ENCODE data around the gene CELF1. TPM values are rescaled to one million over a fixed set of nuclear protein-coding genes. Genes with fewer than 3 reads are reported as not detected.
"Not testable (repeated sequence)": the region's sequence is repeated elsewhere in the genome, so short reads cannot be mapped to it uniquely, and the experiment has no call there.

The CELF1 gene
- total RNA-seq, 3 donors from 2014 or later, result 186 to 199 (median 190) TPM

DNA sequence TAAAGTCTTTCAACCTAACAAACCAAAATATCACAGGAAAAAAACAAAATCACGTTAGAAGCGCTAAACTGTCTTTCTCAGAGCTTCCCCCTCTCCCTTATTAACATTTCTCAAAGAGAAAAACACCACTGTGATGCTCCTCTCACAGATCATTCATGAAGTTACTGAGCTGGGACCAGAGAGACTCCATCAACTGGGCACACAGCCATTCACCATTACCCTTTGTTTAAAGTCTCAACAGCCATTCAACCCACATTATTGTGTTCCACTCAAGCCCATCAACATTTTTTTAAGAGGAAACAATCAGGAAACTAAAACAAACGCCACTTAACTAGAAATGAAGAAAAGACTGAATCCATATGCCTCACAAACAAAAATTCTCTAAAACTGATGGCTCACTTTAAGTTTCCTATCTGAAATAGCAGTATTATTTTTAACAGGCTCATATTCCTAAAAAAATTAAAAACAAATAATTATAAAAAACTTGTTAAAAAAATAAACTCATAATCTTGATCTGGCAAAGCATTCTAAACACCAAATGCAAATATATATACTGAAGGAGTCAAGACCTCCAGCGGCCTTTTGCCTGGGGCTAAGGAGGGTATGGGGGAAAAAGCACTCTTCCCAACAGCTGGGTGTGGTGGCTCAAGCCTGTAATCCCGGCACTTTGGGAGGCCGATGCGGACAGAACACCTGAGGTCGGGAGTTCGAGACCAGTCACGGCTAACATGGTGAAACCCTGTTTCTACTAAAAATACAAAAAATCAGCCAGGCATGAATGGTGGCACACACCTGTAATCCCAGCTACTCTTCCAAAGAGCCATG lies 14.0 kb downstream of the CELF1 start:
- Mint-ChIP-seq H3K36me3 (ENCODE audit: insufficient read depth) (peaks cover 9% of the 10 kb centered on the region), H3K4me3 (no peak overlapping the region), H3K9me3 (no peaks in the 10 kb centered on the region), H3K27me3 (ENCODE audit: low read depth) (no peaks in the 10 kb centered on the region), H3K4me1 (ENCODE audit: low read depth) (peaks cover 65% of the 10 kb centered on the region)
- DNase-seq, result no peak
- no peak for ATAC-seq

GRCh38 chr11:47536915-47537314 lies 16.0 kb downstream of the CELF1 start:
- no peak for DNase-seq
- no peak for ATAC-seq
- Mint-ChIP-seq H3K36me3 (ENCODE audit: insufficient read depth) (peaks cover 9% of the 10 kb centered on the region), H3K27me3 (ENCODE audit: low read depth) (no peaks in the 10 kb centered on the region), H3K9me3 (no peaks in the 10 kb centered on the region), H3K4me1 (ENCODE audit: low read depth) (peaks cover 60% of the 10 kb centered on the region), H3K4me3 (no peak overlapping the region)

DNA sequence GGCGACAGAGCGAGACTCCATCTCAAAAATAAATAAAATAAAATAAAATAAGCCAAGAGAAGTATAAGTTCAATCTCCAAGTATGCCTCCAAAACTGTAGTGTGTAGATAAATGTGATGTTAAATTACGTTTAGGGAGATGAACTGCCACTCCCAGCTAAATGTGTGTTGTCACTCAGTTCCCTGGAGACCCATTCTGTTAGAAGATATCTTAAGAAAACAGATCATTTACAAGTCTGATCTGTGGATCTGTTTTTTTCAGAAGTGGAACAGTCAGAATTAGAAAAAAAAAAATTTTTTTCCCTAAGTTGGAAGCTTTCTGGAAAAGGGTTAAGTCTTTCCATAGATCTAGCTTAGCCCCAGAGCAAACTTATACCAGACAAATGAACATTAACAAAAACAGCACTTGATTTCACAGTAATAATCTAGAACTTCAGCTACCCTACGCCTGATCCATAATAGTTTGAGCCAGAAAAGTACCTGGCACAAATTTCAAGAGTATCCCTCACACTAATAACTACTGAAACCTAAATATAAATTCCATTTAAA lies 18.2 kb downstream of the CELF1 start:
- no peaks in the 10 kb centered on the region for H3K27me3 Mint-ChIP-seq (ENCODE audit: low read depth)
- no peaks in the 10 kb centered on the region for H3K9me3 Mint-ChIP-seq
- no peak for DNase-seq
- H3K4me3 Mint-ChIP-seq, result no peak overlapping the region
- peaks cover 17% of the 10 kb centered on the region for H3K36me3 Mint-ChIP-seq (ENCODE audit: insufficient read depth)
- peaks cover 56% of the 10 kb centered on the region for H3K4me1 Mint-ChIP-seq (ENCODE audit: low read depth)
- no peak for ATAC-seq

DNA sequence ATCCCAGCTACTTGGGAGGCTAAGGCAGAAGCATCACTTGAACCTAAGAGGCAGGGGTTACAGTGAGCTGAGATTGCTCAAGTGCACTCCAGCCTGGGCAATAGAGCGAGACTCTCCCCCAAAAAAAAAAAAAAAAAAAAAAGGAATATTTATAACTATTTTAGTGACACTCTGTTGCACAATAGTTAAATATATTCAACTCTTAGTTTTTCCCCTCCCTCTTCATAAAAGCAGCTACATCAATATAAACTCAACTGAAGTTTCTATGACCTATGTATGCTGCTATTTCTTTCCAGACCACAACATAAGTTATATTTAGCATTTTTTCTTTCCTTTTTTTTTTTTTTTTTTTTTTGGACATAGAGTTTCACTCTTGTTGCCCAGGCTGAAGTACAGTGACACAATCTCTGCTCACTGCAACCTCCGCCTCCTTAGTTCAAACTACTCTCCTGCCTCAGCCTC lies 19.2 kb downstream of the CELF1 start:
- no peaks in the 10 kb centered on the region for H3K27me3 Mint-ChIP-seq (ENCODE audit: low read depth)
- no peak overlapping the region for H3K4me3 Mint-ChIP-seq
- ATAC-seq (no peak), DNase-seq (no peak)
- no peaks in the 10 kb centered on the region for H3K9me3 Mint-ChIP-seq
- H3K36me3 Mint-ChIP-seq (ENCODE audit: insufficient read depth), result peaks cover 16% of the 10 kb centered on the region
- peaks cover 49% of the 10 kb centered on the region for H3K4me1 Mint-ChIP-seq (ENCODE audit: low read depth)

DNA sequence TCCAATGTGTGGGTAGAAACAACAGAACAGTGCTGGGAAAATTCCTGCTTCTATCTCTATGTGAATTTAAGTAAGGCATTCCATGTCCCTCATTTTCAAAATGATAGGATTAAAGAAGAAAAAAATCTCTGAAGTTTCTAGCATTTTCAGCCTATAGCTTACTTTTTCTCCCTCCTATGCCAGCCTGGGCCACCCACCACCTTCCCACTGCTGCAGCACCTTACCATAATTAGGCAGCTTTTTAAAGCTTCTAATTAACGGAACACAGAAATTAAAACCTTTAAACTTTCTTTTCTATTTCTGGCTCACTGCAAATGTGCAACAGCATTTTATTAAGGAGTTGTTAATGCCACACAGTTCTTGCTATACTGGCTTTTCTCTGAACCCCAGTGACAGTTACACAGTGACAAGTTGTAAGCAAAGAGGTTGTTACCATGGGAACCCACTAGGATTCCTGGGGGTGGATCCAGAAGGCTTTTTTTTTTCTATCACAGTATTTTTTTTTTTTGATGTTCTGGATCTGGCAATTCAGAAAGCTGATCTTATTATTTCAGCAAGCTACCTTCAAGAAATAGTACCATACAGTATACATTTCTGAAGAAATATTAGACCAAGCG lies 20.2 kb downstream of the CELF1 start:
- Mint-ChIP-seq H3K36me3 (ENCODE audit: insufficient read depth) (peaks cover 15% of the 10 kb centered on the region), H3K27me3 (ENCODE audit: low read depth) (no peaks in the 10 kb centered on the region), H3K9me3 (no peaks in the 10 kb centered on the region), H3K4me1 (ENCODE audit: low read depth) (peaks cover 47% of the 10 kb centered on the region), H3K4me3 (no peak overlapping the region)
- ATAC-seq, result no peak
- no peak for DNase-seq

- Mint-ChIP-seq H3K4me1 (ENCODE audit: low read depth) (peaks cover 50% of the 10 kb centered on the region), H3K9me3 (no peaks in the 10 kb centered on the region)
These were observed 21.3 kb downstream of the CELF1 start for GRCh38 chr11:47531666-47532065.

DNA sequence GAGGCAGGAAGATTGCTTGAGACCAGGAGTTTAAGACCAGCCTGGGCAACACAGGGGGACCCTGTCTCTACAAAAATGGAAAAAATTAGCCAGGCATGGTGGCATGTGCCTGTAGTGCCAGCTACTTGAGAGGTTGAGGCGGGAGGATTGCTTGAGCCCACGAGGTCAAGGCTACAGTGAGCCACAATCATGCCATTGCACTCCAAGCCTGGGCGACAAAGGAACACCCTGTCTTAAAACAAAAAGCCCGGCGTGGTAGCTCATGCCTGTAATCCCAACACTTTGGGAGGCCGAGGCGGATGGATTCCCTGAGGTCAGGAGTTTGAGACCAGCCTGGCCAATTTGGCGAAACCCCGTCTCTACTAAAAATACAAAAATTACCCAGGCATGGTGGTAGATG lies 22.2 kb downstream of the CELF1 start:
- H3K4me3 Mint-ChIP-seq; ATAC-seq; H3K27me3 Mint-ChIP-seq (ENCODE audit: low read depth); DNase-seq; H3K9me3 Mint-ChIP-seq: not testable (repeated sequence)
- H3K36me3 Mint-ChIP-seq (ENCODE audit: insufficient read depth), result peaks cover 14% of the 10 kb centered on the region
- H3K4me1 Mint-ChIP-seq (ENCODE audit: low read depth), result peaks cover 56% of the 10 kb centered on the region

More at GRCh38 chr11:47531666-47532065, 21.3 kb downstream of the CELF1 start:
- ATAC-seq (no peak), DNase-seq (no peak)
- H3K36me3 Mint-ChIP-seq (ENCODE audit: insufficient read depth), result peaks cover 15% of the 10 kb centered on the region
- no peaks in the 10 kb centered on the region for H3K27me3 Mint-ChIP-seq (ENCODE audit: low read depth)
- H3K4me3 Mint-ChIP-seq, result no peak overlapping the region

DNA sequence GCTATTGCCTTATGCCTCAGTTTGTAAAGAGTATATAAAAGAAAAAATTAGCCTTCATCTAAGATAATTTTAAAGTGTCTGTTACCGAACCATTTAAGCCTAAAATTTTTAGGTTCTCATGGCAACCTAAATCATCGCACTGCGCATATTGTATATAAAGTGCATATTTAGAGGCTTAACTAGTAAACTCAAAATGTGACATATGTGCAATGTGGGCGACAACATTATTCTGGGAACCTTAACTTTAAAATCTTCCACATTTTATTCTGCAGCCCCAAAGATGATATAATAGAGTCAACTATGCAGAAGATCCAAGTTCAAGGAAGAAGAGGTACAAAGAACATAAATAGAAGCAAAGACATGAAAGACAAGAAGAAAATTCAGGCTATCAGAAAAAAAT lies 23.0 kb downstream of the CELF1 start:
- Mint-ChIP-seq H3K4me1 (ENCODE audit: low read depth) (peaks cover 59% of the 10 kb centered on the region), H3K27me3 (ENCODE audit: low read depth) (no peaks in the 10 kb centered on the region)

DNA sequence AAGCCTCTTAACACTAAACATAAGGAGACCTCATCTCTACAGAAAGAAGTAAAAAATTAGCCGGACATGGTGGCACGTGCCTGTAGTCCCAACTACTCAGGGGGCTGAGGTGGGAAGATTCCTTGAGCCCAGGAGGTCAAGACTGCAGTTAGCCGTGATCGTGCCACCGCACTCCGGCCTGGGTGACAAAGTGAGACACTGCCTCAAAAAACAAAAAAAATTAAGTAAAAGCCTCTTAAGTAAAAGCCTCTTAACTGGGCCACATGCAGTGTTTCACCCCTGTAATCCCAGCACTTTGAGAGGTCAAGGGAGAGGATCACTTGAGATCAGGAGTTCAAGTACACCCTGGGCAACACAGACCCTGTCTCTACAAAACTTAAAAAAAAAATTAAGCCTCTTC lies 25.7 kb downstream of the CELF1 start:
- Mint-ChIP-seq H3K27me3 (ENCODE audit: low read depth) (no peaks in the 10 kb centered on the region), H3K36me3 (ENCODE audit: insufficient read depth) (peaks cover 15% of the 10 kb centered on the region), H3K4me3 (no peak overlapping the region), H3K4me1 (ENCODE audit: low read depth) (peaks cover 68% of the 10 kb centered on the region), H3K9me3 (no peaks in the 10 kb centered on the region)
- no peak for ATAC-seq
- no peak for DNase-seq

More for the DNA sequence above, 23.0 kb downstream of the CELF1 start:
- Mint-ChIP-seq H3K9me3 (no peaks in the 10 kb centered on the region), H3K36me3 (ENCODE audit: insufficient read depth) (peaks cover 15% of the 10 kb centered on the region), H3K4me3 (no peak overlapping the region)
- DNase-seq (no peak), ATAC-seq (no peak)

- not testable (repeated sequence) for H3K27me3 Mint-ChIP-seq (ENCODE audit: low read depth); H3K9me3 Mint-ChIP-seq; H3K4me3 Mint-ChIP-seq; ATAC-seq; DNase-seq
- peaks cover 67% of the 10 kb centered on the region for H3K4me1 Mint-ChIP-seq (ENCODE audit: low read depth)
- peaks cover 13% of the 10 kb centered on the region for H3K36me3 Mint-ChIP-seq (ENCODE audit: insufficient read depth)
These were observed 26.9 kb downstream of the CELF1 start for GRCh38 chr11:47526032-47526431.

- Mint-ChIP-seq H3K4me3 (peak overlapping the region; percentile 65), H3K27me3 (ENCODE audit: low read depth) (no peaks in the 10 kb centered on the region), H3K36me3 (ENCODE audit: insufficient read depth) (peaks cover 11% of the 10 kb centered on the region), H3K9me3 (no peaks in the 10 kb centered on the region), H3K4me1 (ENCODE audit: low read depth) (peaks cover 68% of the 10 kb centered on the region)
- ATAC-seq, result peak; percentile 60 to 61
- DNase-seq, result no peak
These were observed 28.5 kb downstream of the CELF1 start for GRCh38 chr11:47524291-47524874.

DNA sequence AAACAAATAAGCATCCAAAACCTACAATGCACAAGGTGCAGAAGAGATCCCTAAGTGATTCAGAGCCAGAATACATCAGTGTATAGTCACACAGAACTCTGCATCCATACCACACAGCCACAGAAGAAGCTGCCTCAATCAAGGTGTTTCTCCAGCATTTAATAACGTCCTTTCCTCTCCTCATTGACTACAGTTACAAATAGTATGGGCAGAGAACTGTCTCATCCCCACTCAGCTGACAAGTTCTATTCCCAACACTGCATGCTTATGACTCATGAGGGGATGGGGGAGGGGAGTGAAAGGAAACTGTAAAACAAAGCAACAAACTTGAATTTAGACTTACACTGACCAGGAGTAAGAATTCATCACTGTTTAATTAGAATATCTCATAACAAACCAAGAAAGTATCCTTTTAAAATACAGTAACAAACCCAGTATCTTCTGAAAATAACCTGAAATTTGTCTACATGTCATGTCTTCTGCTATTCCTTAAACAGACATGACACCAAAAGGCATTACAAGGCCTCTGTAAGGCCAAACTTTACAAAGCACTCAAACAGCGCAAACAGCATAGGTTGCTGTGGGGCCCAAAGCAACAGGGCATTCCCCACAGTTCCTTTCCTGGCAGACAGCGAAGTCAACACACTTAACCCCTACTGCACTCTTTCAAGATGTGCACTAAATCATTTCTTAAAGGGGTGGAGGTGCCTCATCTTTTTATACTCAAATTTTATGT lies 29.3 kb downstream of the CELF1 start:
- H3K4me3 Mint-ChIP-seq, result peak overlapping the region; percentile 65
- peaks cover 74% of the 10 kb centered on the region for H3K4me1 Mint-ChIP-seq (ENCODE audit: low read depth)
- H3K36me3 Mint-ChIP-seq (ENCODE audit: insufficient read depth), result peaks cover 12% of the 10 kb centered on the region
- H3K27me3 Mint-ChIP-seq (ENCODE audit: low read depth), result no peaks in the 10 kb centered on the region
- peak; percentile 32 for DNase-seq
- no peaks in the 10 kb centered on the region for H3K9me3 Mint-ChIP-seq
- peak; percentile 67 to 71 for ATAC-seq

DNA sequence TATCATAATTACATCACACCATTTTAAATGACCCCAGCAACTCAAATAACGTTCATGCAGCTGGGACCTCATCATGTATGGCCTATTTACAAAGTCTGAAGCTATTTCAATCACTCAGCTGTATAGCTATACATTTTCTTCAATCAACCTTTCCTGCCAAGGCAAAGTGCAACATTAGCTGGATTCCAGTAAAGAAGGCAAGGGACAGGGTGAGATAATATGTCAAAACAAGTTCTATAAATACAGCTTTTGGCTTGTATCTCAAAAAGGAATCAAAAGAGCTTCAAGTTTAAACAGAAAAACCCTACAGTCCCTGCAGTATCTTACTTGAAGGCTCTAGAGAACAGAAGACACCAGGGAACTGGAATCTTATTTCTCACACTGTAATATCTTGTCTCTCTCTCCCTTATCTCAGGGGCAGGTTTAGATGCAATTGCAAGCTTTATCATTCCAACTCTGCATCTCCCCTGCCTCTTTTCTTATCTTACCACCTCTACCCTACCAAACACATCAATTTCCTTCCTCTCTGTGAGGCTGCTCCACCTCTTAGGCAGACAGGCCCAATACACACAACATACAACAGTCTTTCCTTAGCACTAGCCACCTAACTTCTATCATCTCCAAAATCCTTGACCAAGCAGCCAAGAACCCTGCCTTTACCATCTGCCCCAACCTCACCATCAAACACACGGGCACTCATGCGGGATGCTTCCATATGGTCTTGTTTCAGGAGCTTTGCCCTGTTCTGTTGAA lies 34.5 kb downstream of the CELF1 start:
- DNase-seq, result no peak
- Mint-ChIP-seq H3K36me3 (ENCODE audit: insufficient read depth) (peaks cover 17% of the 10 kb centered on the region), H3K27me3 (ENCODE audit: low read depth) (no peaks in the 10 kb centered on the region), H3K4me1 (ENCODE audit: low read depth) (peaks cover 76% of the 10 kb centered on the region), H3K9me3 (no peaks in the 10 kb centered on the region), H3K4me3 (no peak overlapping the region)
- ATAC-seq, result no peak

Data from activated T-cell treated with anti-CD3 and anti-CD28 coated beads, Interleukin-2, amount 50 U/mL, for 4 hours (primary cell).